ENCODE results near the gene GSX1.
"Not testable (repeated sequence)": the region's sequence is repeated elsewhere in the genome, so short reads cannot be mapped to it uniquely, and the experiment has no call there.

Gene GSX1

GRCh38 chr13:27794368-27794691 is 2.0 kb downstream of the GSX1 start:
- DNase-seq (ENCODE audit: low read depth in 2 of 2, low spot score in 1 of 2): no peak

- no peak for DNase-seq (ENCODE audit: low read depth in 2 of 2, low spot score in 1 of 2)
These were observed 2.8 kb downstream of the GSX1 start for GRCh38 chr13:27794921-27795717.

GRCh38 chr13:27795718-27796019 is 3.4 kb downstream of the GSX1 start:
- no peak for DNase-seq (ENCODE audit: low read depth in 2 of 2, low spot score in 1 of 2)

GRCh38 chr13:27796544-27797227 is 4.4 kb downstream of the GSX1 start:
- no peak for DNase-seq (ENCODE audit: low read depth in 2 of 2, low spot score in 1 of 2)

- no peak for DNase-seq (ENCODE audit: low read depth in 2 of 2, low spot score in 1 of 2)
These were observed 4.9 kb downstream of the GSX1 start for GRCh38 chr13:27797228-27797624.

- DNase-seq (ENCODE audit: low read depth in 2 of 2, low spot score in 1 of 2): no peak
These were observed 14.6 kb downstream of the GSX1 start for GRCh38 chr13:27806744-27807387.

- no peak for DNase-seq (ENCODE audit: low read depth in 2 of 2, low spot score in 1 of 2)
These were observed 16.7 kb downstream of the GSX1 start for GRCh38 chr13:27808851-27809550.

- DNase-seq (ENCODE audit: low read depth in 2 of 2, low spot score in 1 of 2): no peak
These were observed 17.7 kb downstream of the GSX1 start for GRCh38 chr13:27810009-27810408.

GRCh38 chr13:27810461-27810860 is 18.2 kb downstream of the GSX1 start:
- DNase-seq (ENCODE audit: low read depth in 2 of 2, low spot score in 1 of 2): no peak

GRCh38 chr13:27813826-27814225 is 21.5 kb downstream of the GSX1 start:
- no peak for DNase-seq (ENCODE audit: low read depth in 2 of 2, low spot score in 1 of 2)

GRCh38 chr13:27817832-27818231 is 25.5 kb downstream of the GSX1 start:
- DNase-seq (ENCODE audit: low read depth in 2 of 2, low spot score in 1 of 2): not testable (repeated sequence)

- DNase-seq (ENCODE audit: low read depth in 2 of 2, low spot score in 1 of 2): no peak
These were observed 28.5 kb downstream of the GSX1 start for GRCh38 chr13:27820524-27821482.

GRCh38 chr13:27821566-27821965 is 29.3 kb downstream of the GSX1 start:
- no peak for DNase-seq (ENCODE audit: low read depth in 2 of 2, low spot score in 1 of 2)

GRCh38 chr13:27822258-27822872 is 30.1 kb downstream of the GSX1 start:
- DNase-seq (ENCODE audit: low read depth in 2 of 2, low spot score in 1 of 2): no peak

- DNase-seq (ENCODE audit: low read depth in 2 of 2, low spot score in 1 of 2): no peak
These were observed 30.6 kb downstream of the GSX1 start for GRCh38 chr13:27822873-27823311.

GRCh38 chr13:27824121-27824520 is 31.8 kb downstream of the GSX1 start:
- no peak for DNase-seq (ENCODE audit: low read depth in 2 of 2, low spot score in 1 of 2)

GRCh38 chr13:27825072-27825471 is 32.8 kb downstream of the GSX1 start:
- DNase-seq (ENCODE audit: low read depth in 2 of 2, low spot score in 1 of 2): no peak

- DNase-seq (ENCODE audit: low read depth in 2 of 2, low spot score in 1 of 2): peak; percentile 21 to 46
These were observed 34.4 kb downstream of the GSX1 start for GRCh38 chr13:27826379-27827353.

- DNase-seq (ENCODE audit: low read depth in 2 of 2, low spot score in 1 of 2): no peak
These were observed 35.4 kb downstream of the GSX1 start for GRCh38 chr13:27827646-27828045.

All from stimulated activated CD8-positive, alpha-beta memory T cell treated with anti-CD3 and anti-CD28 coated beads, Interleukin-4, amount 100 ng/mL, for 1 hour (primary cell).